ENCODE results near the gene MCUR1. TPM values are rescaled to one million over a fixed set of nuclear protein-coding genes. Genes with fewer than 3 reads are reported as not detected.
"Not testable (repeated sequence)": the region's sequence is repeated elsewhere in the genome, so short reads cannot be mapped to it uniquely, and the experiment has no call there.

MCUR1 gene
- total RNA-seq, 1 donor from 2014 or later = 24.8 TPM

DNA sequence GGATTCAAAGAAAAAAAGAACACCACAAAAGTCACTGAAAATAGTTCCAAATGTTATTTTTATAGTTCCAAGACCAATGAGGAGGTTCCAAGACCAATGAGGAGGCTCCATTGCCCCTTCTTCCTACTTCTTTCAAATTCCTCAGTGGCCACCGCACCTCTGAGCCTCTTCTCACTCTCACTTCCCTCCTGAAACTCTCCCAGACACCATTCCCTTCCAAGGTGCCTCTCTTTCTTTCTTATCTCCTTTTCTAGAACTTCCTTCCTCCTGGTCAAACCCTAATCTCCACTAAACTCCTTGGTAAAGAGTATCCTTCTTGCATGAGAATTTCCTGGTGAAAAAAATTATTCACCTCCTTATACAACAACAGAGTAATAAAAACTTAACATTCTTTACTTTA lies 20.4 kb upstream of the MCUR1 start:
- Mint-ChIP-seq H3K27me3 (ENCODE audit: unreplicated experiment) (peaks cover 13% of the 10 kb centered on the region), H3K4me3 (ENCODE audit: unreplicated experiment) (no peak overlapping the region), H3K27ac (ENCODE audit: unreplicated experiment) (no peak overlapping the region), H3K4me1 (ENCODE audit: unreplicated experiment) (no peaks in the 10 kb centered on the region), H3K9me3 (ENCODE audit: unreplicated experiment) (peaks cover 12% of the 10 kb centered on the region), H3K36me3 (ENCODE audit: unreplicated experiment) (no peaks in the 10 kb centered on the region)
- TF ChIP-seq, protein P1, sequence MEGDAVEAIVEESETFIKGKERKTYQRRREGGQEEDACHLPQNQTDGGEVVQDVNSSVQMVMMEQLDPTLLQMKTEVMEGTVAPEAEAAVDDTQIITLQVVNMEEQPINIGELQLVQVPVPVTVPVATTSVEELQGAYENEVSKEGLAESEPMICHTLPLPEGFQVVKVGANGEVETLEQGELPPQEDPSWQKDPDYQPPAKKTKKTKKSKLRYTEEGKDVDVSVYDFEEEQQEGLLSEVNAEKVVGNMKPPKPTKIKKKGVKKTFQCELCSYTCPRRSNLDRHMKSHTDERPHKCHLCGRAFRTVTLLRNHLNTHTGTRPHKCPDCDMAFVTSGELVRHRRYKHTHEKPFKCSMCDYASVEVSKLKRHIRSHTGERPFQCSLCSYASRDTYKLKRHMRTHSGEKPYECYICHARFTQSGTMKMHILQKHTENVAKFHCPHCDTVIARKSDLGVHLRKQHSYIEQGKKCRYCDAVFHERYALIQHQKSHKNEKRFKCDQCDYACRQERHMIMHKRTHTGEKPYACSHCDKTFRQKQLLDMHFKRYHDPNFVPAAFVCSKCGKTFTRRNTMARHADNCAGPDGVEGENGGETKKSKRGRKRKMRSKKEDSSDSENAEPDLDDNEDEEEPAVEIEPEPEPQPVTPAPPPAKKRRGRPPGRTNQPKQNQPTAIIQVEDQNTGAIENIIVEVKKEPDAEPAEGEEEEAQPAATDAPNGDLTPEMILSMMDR (IDR thresholded peaks at IDR 0.05) = no peak
- DNase-seq (ENCODE audit: extremely low spot score, unreplicated experiment) = peak; percentile 15

DNA sequence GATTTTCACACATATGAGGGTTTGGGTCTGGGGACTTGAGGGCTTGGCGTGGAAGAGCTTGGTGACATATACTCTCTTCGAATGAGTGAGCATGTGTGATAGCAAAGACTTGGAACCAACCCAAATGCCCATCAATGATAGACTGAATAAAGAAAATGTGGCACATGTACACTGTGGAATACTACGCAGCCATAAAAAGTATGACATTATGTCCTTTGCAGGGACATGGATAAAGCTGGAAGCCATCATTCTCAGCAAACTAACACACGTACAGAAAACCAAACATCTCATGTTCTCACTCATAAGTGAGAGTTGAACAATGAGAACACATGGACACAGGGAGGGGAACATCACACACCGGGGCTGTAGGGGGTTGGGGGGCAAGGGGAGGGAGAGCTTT lies 19.7 kb upstream of the MCUR1 start:
- H3K27ac Mint-ChIP-seq (ENCODE audit: unreplicated experiment); H3K4me1 Mint-ChIP-seq (ENCODE audit: unreplicated experiment): not testable (repeated sequence)
- DNase-seq (ENCODE audit: extremely low spot score, unreplicated experiment) = peak; percentile 5

DNA sequence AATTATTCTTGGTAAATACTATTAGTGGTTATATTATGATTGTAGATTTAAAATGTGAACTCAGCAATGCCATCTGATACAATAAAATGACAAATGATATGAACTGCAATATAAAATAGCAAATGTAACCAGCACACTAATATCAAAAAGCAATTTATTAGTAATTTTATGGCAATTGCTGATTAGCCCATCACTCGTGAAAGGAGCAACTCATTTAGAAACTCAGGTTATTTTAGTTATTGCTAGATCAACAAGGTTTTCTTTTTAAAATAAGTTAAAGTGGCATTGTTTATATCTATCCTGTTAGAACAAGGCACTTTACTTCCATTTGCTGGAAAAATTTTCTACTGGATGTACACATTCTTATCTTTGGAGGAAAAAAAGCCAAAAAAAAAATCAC lies 18.4 kb upstream of the MCUR1 start:
- TF ChIP-seq, protein P1 (IDR thresholded peaks at IDR 0.05) = no peak
- no peaks in the 10 kb centered on the region for H3K36me3 Mint-ChIP-seq (ENCODE audit: unreplicated experiment)
- no peaks in the 10 kb centered on the region for H3K4me1 Mint-ChIP-seq (ENCODE audit: unreplicated experiment)
- peaks cover 17% of the 10 kb centered on the region for H3K9me3 Mint-ChIP-seq (ENCODE audit: unreplicated experiment)
- H3K27ac Mint-ChIP-seq (ENCODE audit: unreplicated experiment) = no peak overlapping the region
- DNase-seq (ENCODE audit: extremely low spot score, unreplicated experiment) = no peak
- no peak overlapping the region for H3K4me3 Mint-ChIP-seq (ENCODE audit: unreplicated experiment)
- peaks cover 13% of the 10 kb centered on the region for H3K27me3 Mint-ChIP-seq (ENCODE audit: unreplicated experiment)

More for the DNA sequence above, 19.7 kb upstream of the MCUR1 start:
- not testable (repeated sequence) for H3K36me3 Mint-ChIP-seq (ENCODE audit: unreplicated experiment); H3K4me3 Mint-ChIP-seq (ENCODE audit: unreplicated experiment)
- Mint-ChIP-seq H3K27me3 (ENCODE audit: unreplicated experiment) (peaks cover 13% of the 10 kb centered on the region), H3K9me3 (ENCODE audit: unreplicated experiment) (peaks cover 12% of the 10 kb centered on the region)

DNA sequence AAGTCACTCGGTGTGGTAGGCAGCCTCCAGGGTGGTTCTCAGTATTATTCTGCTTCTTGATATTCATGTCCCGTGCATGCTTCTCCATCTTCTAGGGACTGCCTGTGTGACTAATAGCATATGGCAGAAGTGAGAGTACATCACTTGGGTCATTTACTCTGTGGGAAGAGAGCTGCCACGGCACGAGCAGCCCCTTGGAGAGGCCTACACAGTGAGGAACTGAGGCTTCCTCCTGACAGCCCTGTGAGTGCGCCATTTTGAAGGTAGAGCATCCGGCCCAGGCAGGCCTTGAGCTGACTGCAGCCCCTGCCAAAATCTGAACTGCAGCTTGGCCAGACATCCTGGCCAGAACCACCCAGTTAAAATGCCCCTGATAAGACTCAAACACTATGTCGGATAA lies 17.3 kb upstream of the MCUR1 start:
- Mint-ChIP-seq H3K9me3 (ENCODE audit: unreplicated experiment) (peaks cover 14% of the 10 kb centered on the region), H3K4me3 (ENCODE audit: unreplicated experiment) (no peak overlapping the region), H3K36me3 (ENCODE audit: unreplicated experiment) (no peaks in the 10 kb centered on the region), H3K4me1 (ENCODE audit: unreplicated experiment) (no peaks in the 10 kb centered on the region), H3K27me3 (ENCODE audit: unreplicated experiment) (peaks cover 13% of the 10 kb centered on the region), H3K27ac (ENCODE audit: unreplicated experiment) (no peak overlapping the region)
- DNase-seq (ENCODE audit: extremely low spot score, unreplicated experiment) = no peak
- TF ChIP-seq, protein P1 (IDR thresholded peaks at IDR 0.05) = no peak

DNA sequence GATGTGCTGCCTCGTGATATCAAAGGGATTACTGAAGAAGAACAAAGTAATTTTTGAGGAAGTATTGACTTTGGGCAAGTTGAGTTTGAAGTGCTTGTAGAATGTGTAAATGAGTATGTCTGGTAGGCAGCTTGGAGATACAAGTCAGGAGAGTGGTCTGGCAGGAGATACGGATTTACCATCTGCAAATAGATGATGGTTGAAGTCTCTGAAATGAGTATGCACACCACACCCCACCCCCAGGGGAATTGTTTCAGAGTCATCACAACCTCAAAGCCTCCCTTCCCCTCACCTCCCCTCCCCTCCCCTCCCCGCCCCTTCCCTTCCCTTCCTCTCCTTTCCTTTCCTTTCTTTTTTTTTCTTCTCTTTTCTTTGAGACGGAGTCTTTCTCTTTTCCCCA lies 16.4 kb upstream of the MCUR1 start:
- TF ChIP-seq, protein P1 (IDR thresholded peaks at IDR 0.05) = no peak
- H3K9me3 Mint-ChIP-seq (ENCODE audit: unreplicated experiment) = peaks cover 14% of the 10 kb centered on the region
- no peak for DNase-seq (ENCODE audit: extremely low spot score, unreplicated experiment)
- H3K4me3 Mint-ChIP-seq (ENCODE audit: unreplicated experiment) = no peak overlapping the region
- H3K27me3 Mint-ChIP-seq (ENCODE audit: unreplicated experiment) = peaks cover 9% of the 10 kb centered on the region
- H3K4me1 Mint-ChIP-seq (ENCODE audit: unreplicated experiment) = no peaks in the 10 kb centered on the region
- H3K27ac Mint-ChIP-seq (ENCODE audit: unreplicated experiment) = no peak overlapping the region
- no peaks in the 10 kb centered on the region for H3K36me3 Mint-ChIP-seq (ENCODE audit: unreplicated experiment)

DNA sequence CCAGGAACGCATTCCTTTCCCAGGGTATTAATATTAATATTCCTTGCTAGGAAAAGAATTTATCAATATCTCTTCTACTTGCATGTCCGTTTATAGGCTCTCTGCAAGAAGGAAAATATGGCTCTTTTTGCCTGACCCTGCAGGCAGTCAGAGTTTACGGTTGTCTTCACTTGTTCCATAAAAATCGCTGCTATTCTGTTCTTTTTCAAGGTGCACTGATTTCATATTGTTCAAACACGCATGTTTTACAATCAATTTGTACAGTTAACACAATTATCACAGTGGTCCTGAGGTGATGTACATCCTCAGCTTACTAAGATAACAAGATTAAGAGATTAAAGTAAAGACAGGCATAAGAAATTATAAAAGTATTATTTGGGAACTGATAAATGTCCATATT lies 15.1 kb upstream of the MCUR1 start:
- H3K27me3 Mint-ChIP-seq (ENCODE audit: unreplicated experiment); H3K4me3 Mint-ChIP-seq (ENCODE audit: unreplicated experiment); H3K36me3 Mint-ChIP-seq (ENCODE audit: unreplicated experiment); H3K4me1 Mint-ChIP-seq (ENCODE audit: unreplicated experiment); H3K27ac Mint-ChIP-seq (ENCODE audit: unreplicated experiment); DNase-seq (ENCODE audit: extremely low spot score, unreplicated experiment): not testable (repeated sequence)
- peaks cover 14% of the 10 kb centered on the region for H3K9me3 Mint-ChIP-seq (ENCODE audit: unreplicated experiment)

DNA sequence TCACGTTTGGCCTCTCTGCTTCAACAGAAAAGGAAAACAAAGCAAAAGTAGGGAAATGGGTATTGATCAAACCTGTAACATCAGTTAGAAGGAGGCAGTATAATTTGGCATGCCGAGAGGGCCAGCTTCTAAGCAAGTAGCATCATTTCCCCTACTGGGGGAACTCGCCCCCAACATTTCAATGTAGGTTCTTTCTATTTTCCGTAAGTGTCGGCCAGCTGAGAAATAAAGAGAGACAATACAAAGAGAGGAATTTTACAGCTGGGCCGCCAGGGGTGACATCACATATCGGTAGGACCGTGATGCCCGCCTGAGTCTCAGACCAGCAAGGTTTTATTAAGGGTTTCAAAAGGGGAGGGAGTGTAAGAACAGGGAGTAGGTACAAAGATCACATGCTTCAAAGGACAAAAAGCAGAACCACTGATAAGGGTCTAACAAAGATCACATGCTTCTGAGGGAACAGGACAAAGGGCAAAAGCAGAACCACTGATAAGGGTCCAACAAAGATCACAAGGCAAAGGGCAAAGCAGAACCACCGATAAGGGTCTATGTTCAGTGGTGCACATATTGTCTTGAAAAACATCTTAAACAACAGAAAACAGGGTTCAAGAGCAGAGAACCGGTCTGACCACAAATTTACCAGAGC lies 14.4 kb upstream of the MCUR1 start:
- not testable (repeated sequence) for H3K36me3 Mint-ChIP-seq (ENCODE audit: unreplicated experiment); H3K4me1 Mint-ChIP-seq (ENCODE audit: unreplicated experiment); DNase-seq (ENCODE audit: extremely low spot score, unreplicated experiment); H3K27ac Mint-ChIP-seq (ENCODE audit: unreplicated experiment); H3K4me3 Mint-ChIP-seq (ENCODE audit: unreplicated experiment); H3K27me3 Mint-ChIP-seq (ENCODE audit: unreplicated experiment)
- peaks cover 14% of the 10 kb centered on the region for H3K9me3 Mint-ChIP-seq (ENCODE audit: unreplicated experiment)

All from osteocyte (in vitro differentiated cells).